Fibroblast of lung (primary cell): ENCODE measurements around the gene NLRC5. TPM values are rescaled to one million over a fixed set of nuclear protein-coding genes. Genes with fewer than 3 reads are reported as not detected.

Experiments
- DNase-seq, 2 donors: peaks; one replicate each; pipeline versions ENCODE4 v3.0.0 to v3.0.0-alpha.2; 2010; ENCODE audit warnings: low read depth in 2 of 2
- H2AFZ ChIP-seq: 2 replicates; pipeline ENCODE4 v1.5.1; 2012; ENCODE audit warnings: low read length, control low read depth, inconsistent platforms
- H3K27ac ChIP-seq: 2 replicates; pipeline ENCODE4 v1.5.1; 2011; ENCODE audit warnings: low read length, control low read depth; ENCODE audit not compliant: insufficient read depth
- H3K27me3 ChIP-seq: 2 replicates; pipeline ENCODE4 v1.5.1; 2011; ENCODE audit warnings: mild to moderate bottlenecking, low read length; ENCODE audit not compliant: control insufficient read depth, insufficient read depth
- H3K36me3 ChIP-seq: 2 replicates; pipeline ENCODE4 v1.5.1; 2011; ENCODE audit warnings: low read length; ENCODE audit not compliant: control insufficient read depth, insufficient read depth
- H3K4me1 ChIP-seq: 2 replicates; pipeline ENCODE4 v1.5.1; 2011; ENCODE audit warnings: low read length; ENCODE audit not compliant: control insufficient read depth, insufficient read depth; ENCODE audit errors: extremely low read depth
- H3K4me2 ChIP-seq: 2 replicates; pipeline ENCODE4 v1.5.1; 2011; ENCODE audit warnings: low read length, control low read depth; ENCODE audit not compliant: insufficient read depth; ENCODE audit errors: extremely low read depth
- H3K4me3 ChIP-seq, 4 experiments: fragments of 200-600 bp in 1 of 4; sonication (generic) in 1 of 4; replicated peaks in 1 of 4; 2 replicates each; pipeline ENCODE4 v1.5.1; 2011 to 2016; ENCODE audit warnings: low read length in 4 of 4, low read depth in 3 of 4, mild to moderate bottlenecking in 3 of 4, control low read depth in 2 of 4, inconsistent platforms in 1 of 4, mixed read lengths in 1 of 4; ENCODE audit not compliant: insufficient read depth in 1 of 4; ENCODE audit errors: control extremely low read depth in 1 of 4
- H3K79me2 ChIP-seq: 2 replicates; pipeline ENCODE4 v1.5.1; 2012; ENCODE audit warnings: mild to moderate bottlenecking, low read length, inconsistent platforms; ENCODE audit not compliant: control insufficient read depth, insufficient read depth
- H3K9ac ChIP-seq: 2 replicates; pipeline ENCODE4 v1.5.1; 2011; ENCODE audit warnings: mild to moderate bottlenecking, low read length, control low read depth; ENCODE audit not compliant: insufficient read depth
- H3K9me3 ChIP-seq: 2 replicates; pipeline ENCODE4 v1.5.1; 2012; ENCODE audit warnings: low read depth, low read length; ENCODE audit not compliant: control insufficient read depth, insufficient read depth
- H4K20me1 ChIP-seq: 2 replicates; pipeline ENCODE4 v1.5.1; 2011; ENCODE audit warnings: low read length; ENCODE audit not compliant: control insufficient read depth, insufficient read depth; ENCODE audit errors: extremely low read depth
- CTCF ChIP-seq, 2 donors: IDR thresholded peaks in 1 of 2; conservative IDR thresholded peaks in 1 of 2; 1 replicate in 1 of 2; 2 replicates in 1 of 2; pipeline ENCODE4 v1.5.1; 2011 to 2012; ENCODE audit warnings: low read length in 2 of 2, control low read depth in 1 of 2, inconsistent platforms in 1 of 2, low read depth in 1 of 2, mild to moderate bottlenecking in 1 of 2
- EZH2 ChIP-seq: IDR thresholded peaks from 2 replicates; pipeline ENCODE4 v1.5.1; 2012; ENCODE audit warnings: low read length, control low read depth, mild to moderate bottlenecking; ENCODE audit errors: missing control alignments
- polyA plus RNA-seq, 2 donors: library from polyadenylated mRNA; depleted of rRNA in 1 of 2; stranded (reverse) in 1 of 2; unstranded in 1 of 2; fragments of >200 nt; gene quantifications; 2 replicates each; pipeline ENCODE4 v1.2.1, GENCODE V29; 2011 to 2012; ENCODE audit warnings: missing spikeins in 1 of 2
- total RNA-seq: library from RNA; depleted of rRNA; stranded (reverse); fragments of >200 nt; gene quantifications from 2 replicates; pipeline ENCODE4 v1.2.1, GENCODE V29; 2014

The NLRC5 gene
- total and polyA plus RNA-seq, 2 donors (not counting 1 experiment from before 2014, with no cell fraction given): 22.2 to 43.6 TPM

- Histone ChIP-seq H3K9me3 (no peaks in the 10 kb centered on the region), H3K27me3 (no peaks in the 10 kb centered on the region), H3K4me3 (no peak overlapping the region), H4K20me1 (no peaks in the 10 kb centered on the region), H3K9ac (no peak overlapping the region), H2AFZ (no peak overlapping the region), H3K36me3 (peaks cover 47% of the 10 kb centered on the region), H3K27ac (no peak overlapping the region), H3K4me2 (no peak overlapping the region), H3K79me2 (peaks cover 13% of the 10 kb centered on the region), H3K4me1 (peaks cover 9% of the 10 kb centered on the region)
- no peak for DNase-seq
- TF ChIP-seq EZH2 (no peak), CTCF (conservative IDR thresholded peaks at IDR 0.05 in 1 of 2, IDR thresholded peaks at IDR 0.05 in 1 of 2; ENCODE audit: low read depth in 1 of 2, low read length in 2 of 2) (no peak)
Observed at GRCh38 chr16:56941092-56941491, 48.3 kb upstream of the NLRC5 start.

DNA sequence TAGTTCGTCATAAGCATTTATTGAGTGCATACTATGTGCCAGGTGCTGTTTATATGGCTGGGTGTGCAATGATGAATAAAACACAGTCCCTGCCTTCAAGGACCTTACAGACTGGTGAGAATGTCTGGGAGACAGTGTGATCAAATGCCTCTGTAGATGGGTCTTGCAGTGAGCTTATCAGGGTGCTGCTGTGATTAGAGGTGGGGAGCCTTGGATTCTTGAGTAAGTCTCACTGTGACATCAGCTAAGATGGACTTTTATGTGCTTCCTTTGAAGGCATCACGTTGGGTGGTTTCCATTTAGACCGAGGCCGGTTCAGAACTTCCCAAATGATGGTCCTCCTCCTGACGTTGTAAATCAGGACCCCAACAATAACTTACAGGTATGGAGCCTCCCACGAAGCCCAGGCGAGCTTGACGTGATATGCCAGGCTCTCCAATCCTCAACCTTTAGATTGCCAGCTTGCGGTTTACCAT lies 47.5 kb upstream of the NLRC5 start:
- peaks cover 44% of the 10 kb centered on the region for H3K36me3 ChIP-seq
- TF ChIP-seq CTCF (conservative IDR thresholded peaks at IDR 0.05 in 1 of 2, IDR thresholded peaks at IDR 0.05 in 1 of 2; ENCODE audit: low read depth in 1 of 2, low read length in 2 of 2): no peak
- no peak for TF ChIP-seq EZH2
- peaks cover 8% of the 10 kb centered on the region for H3K79me2 ChIP-seq
- no peaks in the 10 kb centered on the region for H3K27me3 ChIP-seq
- H3K9ac ChIP-seq: no peak overlapping the region
- H2AFZ ChIP-seq: no peak overlapping the region
- H3K4me1 ChIP-seq: peaks cover 9% of the 10 kb centered on the region
- no peaks in the 10 kb centered on the region for H3K9me3 ChIP-seq
- H3K27ac ChIP-seq: no peak overlapping the region
- H3K4me3 ChIP-seq: no peak overlapping the region
- no peak for DNase-seq
- no peaks in the 10 kb centered on the region for H4K20me1 ChIP-seq
- H3K4me2 ChIP-seq: no peak overlapping the region

- H3K27ac ChIP-seq: no peak overlapping the region
- H3K36me3 ChIP-seq: peaks cover 41% of the 10 kb centered on the region
- DNase-seq: no peak
- no peaks in the 10 kb centered on the region for H4K20me1 ChIP-seq
- peaks cover 3% of the 10 kb centered on the region for H3K79me2 ChIP-seq
- H3K4me3 ChIP-seq: no peak overlapping the region
- TF ChIP-seq CTCF (conservative IDR thresholded peaks at IDR 0.05 in 1 of 2, IDR thresholded peaks at IDR 0.05 in 1 of 2; ENCODE audit: low read depth in 1 of 2, low read length in 2 of 2) (no peak), EZH2 (no peak)
- H2AFZ ChIP-seq: no peak overlapping the region
- H3K4me2 ChIP-seq: no peak overlapping the region
- H3K27me3 ChIP-seq: no peaks in the 10 kb centered on the region
- H3K9ac ChIP-seq: no peak overlapping the region
- peaks cover 9% of the 10 kb centered on the region for H3K4me1 ChIP-seq
- H3K9me3 ChIP-seq: no peaks in the 10 kb centered on the region
Observed at GRCh38 chr16:56943761-56944375, 45.5 kb upstream of the NLRC5 start.
